Measurements from ENCODE around the gene SERPINA12.
"Not testable (repeated sequence)": the region's sequence is repeated elsewhere in the genome, so short reads cannot be mapped to it uniquely, and the experiment has no call there.

SERPINA12 gene

GRCh38 chr14:94485944-94486841 lies 23.1 kb downstream of the SERPINA12 start:
- peak; percentile 91 for DNase-seq

- DNase-seq, result no peak
These were observed 24.8 kb downstream of the SERPINA12 start for GRCh38 chr14:94484481-94484880.

DNA sequence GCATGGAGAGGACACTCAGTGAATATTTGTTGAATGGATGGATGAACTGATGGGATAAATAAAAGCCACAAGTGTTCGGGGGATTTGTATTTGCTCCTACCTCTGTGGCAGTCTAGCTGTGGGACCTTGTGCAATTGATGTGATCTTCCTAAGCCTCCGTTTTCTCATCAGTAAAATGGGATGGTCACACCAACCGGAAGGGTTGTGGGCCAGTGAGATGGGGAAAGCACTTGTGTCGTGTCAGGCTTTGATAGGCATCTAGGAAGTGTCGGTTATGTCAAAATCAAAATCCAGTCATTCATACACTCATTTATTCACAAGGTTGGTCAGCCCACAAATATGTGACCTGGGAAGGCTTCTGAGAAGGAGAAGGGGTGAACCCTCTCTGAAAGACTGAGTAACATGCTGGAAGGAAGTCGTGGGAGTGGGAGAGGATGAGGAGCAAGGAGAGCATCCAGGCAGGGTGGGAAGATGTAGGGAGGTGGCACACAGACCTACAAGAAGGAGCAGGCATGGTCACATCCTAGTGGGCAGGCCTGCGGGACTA lies 25.5 kb downstream of the SERPINA12 start:
- DNase-seq, result no peak

DNA sequence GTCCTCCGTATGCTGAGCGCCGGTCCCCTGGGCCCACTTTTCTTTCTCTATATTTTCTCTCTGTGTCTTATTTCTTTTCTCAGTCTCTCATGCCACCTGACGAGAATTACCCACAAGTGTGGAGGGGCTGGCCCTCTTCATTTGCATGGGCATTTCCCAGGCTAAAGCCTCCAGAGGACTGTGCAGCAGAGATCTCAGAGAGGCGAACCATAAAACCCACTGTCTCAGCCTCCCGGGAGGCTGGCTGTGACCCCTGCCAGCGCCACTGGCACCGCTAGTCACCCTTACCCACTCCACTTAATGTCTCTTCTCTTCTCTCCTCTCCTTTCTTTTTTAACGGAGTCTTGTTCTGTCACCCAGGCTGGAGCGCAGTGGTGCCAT lies 26.2 kb downstream of the SERPINA12 start:
- no peak for DNase-seq

GRCh38 chr14:94482132-94483070 lies 26.9 kb downstream of the SERPINA12 start:
- not testable (repeated sequence) for DNase-seq

GRCh38 chr14:94481468-94482131 lies 27.7 kb downstream of the SERPINA12 start:
- no peak for DNase-seq

GRCh38 chr14:94480809-94481208 lies 28.5 kb downstream of the SERPINA12 start:
- no peak for DNase-seq

DNA sequence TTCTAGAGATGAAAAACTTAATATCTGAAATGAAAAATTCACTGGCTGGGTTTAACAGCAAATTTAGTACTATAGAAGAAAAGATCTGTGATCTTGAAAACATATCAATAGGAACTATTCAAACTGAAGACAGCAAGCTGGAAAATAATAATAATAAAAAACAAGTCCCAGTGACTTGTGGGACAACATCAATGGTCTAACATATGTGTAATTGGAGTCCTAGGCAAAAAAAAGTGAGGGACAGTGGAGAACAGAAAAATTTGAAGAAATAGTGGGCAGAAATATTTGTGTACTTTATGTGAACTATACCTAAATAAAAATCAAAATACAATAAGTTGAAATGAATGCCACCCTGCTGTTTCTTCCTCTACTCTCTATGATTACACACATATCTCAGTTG lies 30.8 kb downstream of the SERPINA12 start:
- DNase-seq, result no peak

DNA sequence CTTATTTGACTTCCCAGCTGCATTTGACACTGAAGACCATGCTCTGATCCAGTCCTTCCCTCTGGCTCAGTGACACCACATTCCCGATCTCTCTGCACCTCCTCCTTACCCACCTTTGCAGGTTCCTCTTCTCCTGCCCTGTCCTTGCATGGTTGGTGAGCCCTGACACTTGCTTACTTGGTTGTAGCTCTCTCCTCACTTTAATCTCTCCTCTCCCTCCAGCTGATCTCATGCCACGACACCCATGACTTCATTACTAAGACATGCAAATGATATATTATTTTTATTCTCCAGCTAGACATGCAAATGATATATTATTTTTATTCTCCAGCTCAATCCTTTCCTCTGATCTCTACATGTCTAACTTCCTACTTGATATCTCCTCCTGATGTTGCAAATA lies 33.2 kb downstream of the SERPINA12 start, which contains the start of gene SERPINA9:
Gene SERPINA9, minus strand, starts transcription at position 175 of the 400 bp plus-strand sequence. CDS start 6,357 bp downstream, outside the sequence.
- DNase-seq, result no peak

DNA sequence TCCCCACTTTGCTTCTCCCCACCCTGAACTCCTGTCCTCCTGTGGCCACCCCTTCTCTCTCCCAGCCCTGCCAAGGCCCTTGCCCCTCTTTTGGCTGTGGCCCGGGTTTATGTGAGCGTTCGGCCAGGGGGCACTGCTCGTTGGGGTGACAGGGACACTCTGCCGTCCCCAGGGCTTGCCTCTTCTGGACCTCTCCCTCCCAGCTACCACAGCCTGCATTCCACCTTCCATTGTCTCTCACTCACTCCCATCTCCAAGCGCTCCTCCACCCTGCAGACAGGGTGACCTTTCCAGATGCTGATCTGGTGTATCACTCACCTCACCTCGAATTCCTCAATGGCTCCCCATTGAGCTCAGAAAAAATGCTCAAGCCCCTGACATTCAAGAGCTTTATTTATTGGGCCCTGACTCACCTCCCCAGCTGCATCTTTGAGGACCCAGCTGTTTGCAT lies 34.7 kb downstream of the SERPINA12 start:
- DNase-seq, result no peak

GRCh38 chr14:94473666-94474410 lies 35.4 kb downstream of the SERPINA12 start:
- no peak for DNase-seq

- DNase-seq, result no peak
These were observed 36.4 kb downstream of the SERPINA12 start for GRCh38 chr14:94472842-94473241.

- DNase-seq, result no peak
These were observed 38.2 kb downstream of the SERPINA12 start for GRCh38 chr14:94471045-94471444.

DNA sequence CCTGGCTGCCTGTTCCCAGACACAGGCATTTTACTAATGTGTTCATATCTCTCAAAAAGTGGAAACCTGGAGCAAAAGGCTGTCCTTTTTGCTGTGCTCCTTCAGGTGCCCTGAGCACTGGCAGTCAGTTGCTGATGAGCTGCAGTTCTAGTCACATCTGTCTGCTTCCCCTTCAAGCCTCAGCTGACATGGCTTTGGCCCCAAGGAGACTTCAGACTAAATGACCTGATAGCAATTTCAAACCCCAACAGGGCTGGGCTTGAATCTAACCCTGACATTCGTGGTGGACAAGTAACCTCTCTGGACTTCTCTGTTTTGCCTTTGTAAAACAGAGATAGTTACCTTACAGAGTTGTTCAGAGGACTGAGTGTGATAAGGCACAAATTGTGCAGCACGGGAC lies 39.0 kb downstream of the SERPINA12 start:
- DNase-seq, result no peak

GRCh38 chr14:94469261-94469660 lies 40.0 kb downstream of the SERPINA12 start:
- DNase-seq, result no peak

DNA sequence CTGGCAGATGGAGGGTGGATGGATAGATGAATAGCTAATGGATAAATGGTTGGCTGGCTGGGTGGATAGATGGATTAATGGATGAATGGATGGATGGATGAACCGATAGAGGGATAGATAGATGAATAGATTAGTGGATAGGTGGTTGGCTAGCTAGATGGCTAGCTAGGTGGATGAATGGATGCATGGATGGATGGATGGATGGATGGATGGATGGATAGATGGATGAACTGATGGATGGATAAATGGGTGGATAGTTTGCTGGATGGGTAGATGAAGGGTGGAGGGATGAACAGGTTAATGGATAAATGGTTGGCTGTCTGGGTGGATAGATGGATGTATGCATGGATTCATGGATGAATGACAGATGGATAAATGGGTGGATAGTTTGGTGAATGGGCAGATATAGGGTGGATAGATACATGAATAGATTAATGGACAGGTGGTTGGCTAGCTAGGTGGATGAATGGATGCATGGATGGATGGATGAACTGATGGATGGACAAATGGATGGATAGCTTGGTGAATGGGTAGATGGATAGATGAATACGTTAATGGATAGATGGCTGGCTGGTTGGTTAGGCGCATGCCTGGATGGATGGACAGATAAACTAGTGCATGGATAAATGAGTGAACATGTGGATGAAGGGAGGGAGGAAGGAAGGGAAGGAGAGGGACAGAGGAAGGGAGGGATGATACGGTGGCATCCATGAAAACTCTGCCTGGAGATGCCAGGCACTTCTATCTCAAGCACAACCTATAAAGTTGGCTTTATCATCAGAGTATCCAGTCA lies 41.3 kb downstream of the SERPINA12 start:
- DNase-seq, result no peak

GRCh38 chr14:94466706-94467370 lies 42.4 kb downstream of the SERPINA12 start:
- no peak for DNase-seq

- no peak for DNase-seq
These were observed 44.2 kb downstream of the SERPINA12 start for GRCh38 chr14:94465042-94465441.

GRCh38 chr14:94464290-94464689 lies 45.0 kb downstream of the SERPINA12 start:
- DNase-seq, result no peak
